Endothelial cell of umbilical vein (primary cell): ENCODE measurements around the gene MAPK8IP3. TPM values are rescaled to one million over a fixed set of nuclear protein-coding genes. Genes with fewer than 3 reads are reported as not detected.
A peak's percentile ranks its signal among the peaks of the same experiment; 100 is the strongest.

Experiments
- BruUV-seq: library from RNA; stranded (reverse); fragments of 400-500 nt; replicated peaks from 2 replicates; lab custom pipeline; 2021; lab: Mats Ljungman, UMichigan
- CTCF ChIA-PET: fragments of 300-600, 350-600 bp; sonication (Branson Sonifier 250); formaldehyde crosslinking; loops from one replicate; lab custom pipeline; 2021; ENCODE audit warnings: antibody characterized with exemption, inconsistent platforms; lab: Charles Lee
- POLR2A ChIA-PET: fragments of 300-600, 350-600 bp; sonication (Branson Sonifier 250); formaldehyde crosslinking; loops from one replicate; lab custom pipeline; 2021; ENCODE audit warnings: antibody characterized with exemption, inconsistent platforms; lab: Charles Lee
- DNase-seq: peaks from one replicate; pipeline ENCODE4 v3.0.0-alpha.2; 2011; ENCODE audit warnings: low read depth, low spot score
- FAIRE-seq: peaks from 2 replicates; lab custom pipeline; 2011; peaks lifted over from hg19 to GRCh38; lab: Jason Lieb, UNC
- H2AFZ ChIP-seq: 2 replicates; pipeline ENCODE4 v1.6.0; 2012; ENCODE audit warnings: low read depth, low read length, control low read depth, inconsistent platforms
- H3K27ac ChIP-seq: 2 replicates; pipeline ENCODE4 v1.5.1; 2011; ENCODE audit warnings: low read depth, mild to moderate bottlenecking, control low read depth, low read length, moderate library complexity; ENCODE audit not compliant: insufficient read depth
- H3K27me3 ChIP-seq, 2 experiments: 2 replicates each; pipeline versions ENCODE4 v1.6.0 to v1.6.1; 2011; ENCODE audit warnings: low read length in 2 of 2, mixed read lengths in 1 of 2; ENCODE audit not compliant: control insufficient read depth in 2 of 2, insufficient read depth in 2 of 2
- H3K36me3 ChIP-seq, 2 experiments: 2 replicates in 1 of 2; 3 replicates in 1 of 2; pipeline ENCODE4 v1.5.1; 2011; ENCODE audit warnings: low read length in 2 of 2, mild to moderate bottlenecking in 1 of 2, moderate library complexity in 1 of 2; ENCODE audit not compliant: control insufficient read depth in 2 of 2, insufficient read depth in 2 of 2; ENCODE audit errors: extremely low read depth in 1 of 2
- H3K4me1 ChIP-seq: 3 replicates; pipeline ENCODE4 v1.5.1; 2011; ENCODE audit warnings: mild to moderate bottlenecking, low read length; ENCODE audit not compliant: control insufficient read depth, insufficient read depth; ENCODE audit errors: extremely low read depth
- H3K4me2 ChIP-seq: 2 replicates; pipeline ENCODE4 v1.6.1; 2011; ENCODE audit warnings: low read length, control low read depth, mixed read lengths; ENCODE audit not compliant: insufficient read depth
- H3K4me3 ChIP-seq, 3 experiments: fragments of 200-600 bp in 1 of 3; sonication (generic), shearing (Covaris generic) in 1 of 3; replicated peaks in 1 of 3; 2 replicates each; pipeline ENCODE4 v1.5.1; 2011 to 2016; ENCODE audit warnings: control low read depth in 3 of 3, low read length in 3 of 3, mild to moderate bottlenecking in 2 of 3, inconsistent platforms in 1 of 3, low read depth in 1 of 3, moderate library complexity in 1 of 3; ENCODE audit not compliant: insufficient read depth in 1 of 3
- H3K79me2 ChIP-seq: 2 replicates; pipeline ENCODE4 v1.6.0; 2012; ENCODE audit warnings: low read length, inconsistent platforms; ENCODE audit not compliant: control insufficient read depth, insufficient read depth
- H3K9ac ChIP-seq: replicated peaks from 2 replicates; pipeline ENCODE3; 2011; ENCODE audit warnings: low read length, control low read depth; ENCODE audit not compliant: insufficient read depth; ENCODE audit errors: extremely low read depth
- H3K9me1 ChIP-seq: replicated peaks from 3 replicates; pipeline ENCODE4 v1.6.0; 2011; ENCODE audit warnings: mild to moderate bottlenecking, low read length; ENCODE audit not compliant: control insufficient read depth, insufficient read depth; ENCODE audit errors: extremely low read depth
- H3K9me3 ChIP-seq: replicated peaks from 2 replicates; pipeline ENCODE4 v1.5.1; 2012; ENCODE audit warnings: low read length, inconsistent platforms; ENCODE audit not compliant: control insufficient read depth, insufficient read depth
- H4K20me1 ChIP-seq: replicated peaks from 2 replicates; pipeline ENCODE3; 2011; ENCODE audit warnings: mild to moderate bottlenecking, low read length; ENCODE audit not compliant: control insufficient read depth, insufficient read depth; ENCODE audit errors: extremely low read depth
- GATA2 ChIP-seq: IDR thresholded peaks from 2 replicates; pipeline ENCODE4 v1.7.0; 2011; ENCODE audit warnings: low read depth, mild to moderate bottlenecking, moderate library complexity, mixed read lengths, low read length; ENCODE audit not compliant: insufficient read length, insufficient read depth
- POLR2A ChIP-seq: IDR thresholded peaks from 2 replicates; pipeline ENCODE4 v1.6.1; 2012; ENCODE audit warnings: low read depth, mild to moderate bottlenecking, control low read depth, low read length
- POLR2AphosphoS5 ChIP-seq: IDR thresholded peaks from 2 replicates; pipeline ENCODE4 v1.6.1; 2012; ENCODE audit warnings: low read depth, mild to moderate bottlenecking, control low read depth, low read length, moderate library complexity; ENCODE audit not compliant: insufficient read depth
- dilution Hi-C: fragments of 300-500 bp; cut with MboI; formaldehyde crosslinking; loops from one replicate; pipeline ENCODE4 v1.15.0; 2019; ENCODE audit warnings: low sequenced_read_pairs; ENCODE audit not compliant: extremely low pct_ligation_motif_present
- intact Hi-C: fragments of 100-400 bp; cut with micrococcal nuclease; formaldehyde crosslinking; loops from one replicate; pipeline ENCODE4 v1.10.0; 2022
- polyA plus RNA-seq, 4 experiments: library from polyadenylated mRNA; depleted of rRNA in 3 of 4; stranded (reverse) in 3 of 4; unstranded in 1 of 4; fragments of >200 nt; gene quantifications; 2 replicates each; pipeline versions ENCODE4 v1.2.1 to v1.2.3, GENCODE V29; 2011 to 2012; ENCODE audit warnings: missing spikeins in 1 of 4
- total RNA-seq: library from RNA; stranded (reverse); gene quantifications from 2 replicates; pipeline ENCODE4 v1.2.3, GENCODE V29; 2021
- TF ChIP-seq, protein P1 (sequence below), 2 donors: IDR thresholded peaks; 1 replicate in 1 of 2; 2 replicates in 1 of 2; pipeline ENCODE4 v1.5.1; 2011; ENCODE audit warnings: low read length in 2 of 2, mild to moderate bottlenecking in 2 of 2, moderate library complexity in 2 of 2, control low read depth in 1 of 2, inconsistent platforms in 1 of 2, low read depth in 1 of 2; ENCODE audit not compliant: insufficient read depth in 1 of 2; ENCODE audit errors: extremely low read depth in 1 of 2

MAPK8IP3 gene
- total and polyA plus RNA-seq, 2 donors (not counting 3 experiments of a cell fraction or from before 2014, with no cell fraction given) = 40.7 to 92.2 TPM

DNA sequence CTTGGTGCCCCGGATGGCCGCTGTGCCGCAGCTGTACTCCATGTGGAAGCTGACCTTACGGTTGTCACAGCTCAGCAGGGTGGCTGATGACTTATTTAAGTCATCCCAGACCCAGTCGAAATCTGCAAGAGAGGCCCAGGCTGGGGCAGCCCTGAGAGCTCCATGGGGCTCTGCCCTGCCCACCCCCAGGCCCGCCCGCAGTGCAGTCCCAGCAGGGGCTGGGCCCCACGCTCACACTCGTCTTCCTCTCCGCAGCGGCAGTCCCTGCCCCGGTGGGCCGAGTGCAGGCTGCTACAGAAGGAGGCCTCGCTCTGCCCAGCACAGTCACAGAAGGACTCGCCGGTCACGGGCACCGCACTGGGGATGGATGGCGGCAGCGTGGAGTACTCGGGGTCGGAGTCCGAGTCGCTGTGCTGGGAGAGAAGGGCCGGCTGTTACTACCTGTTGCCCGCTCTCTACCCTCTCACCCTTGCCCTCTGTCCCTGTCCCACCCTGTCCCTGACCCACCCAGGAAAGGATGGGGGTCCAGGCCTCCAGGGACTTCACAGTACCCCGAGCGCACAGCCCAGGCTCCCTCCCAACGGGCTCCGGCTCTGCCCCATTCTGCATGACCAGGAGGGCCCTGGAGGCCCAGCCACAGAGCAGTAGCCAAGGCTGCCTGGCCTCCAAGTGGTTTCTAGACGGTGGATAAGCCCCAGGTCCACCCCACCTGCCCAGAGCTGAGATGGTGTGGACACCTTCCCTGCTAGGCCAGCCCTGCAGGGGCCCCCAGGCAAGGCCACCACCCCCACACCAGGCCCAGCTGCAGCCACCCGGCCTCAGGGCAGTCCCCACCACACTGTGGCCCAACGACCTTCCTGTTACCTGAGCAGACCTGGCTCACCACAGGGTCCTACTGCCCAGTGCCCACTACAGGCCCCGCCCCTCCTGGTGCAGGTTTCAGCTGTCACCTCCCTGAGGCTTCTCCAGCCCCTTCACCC lies 72.5 kb downstream of the MAPK8IP3 start:
- Histone ChIP-seq H3K9ac (no peak overlapping the region), H3K4me2 (no peak overlapping the region), H3K9me3 (no peaks in the 10 kb centered on the region), H2AFZ (no peak overlapping the region), H3K4me3 (no peak overlapping the region), H3K36me3 (peaks cover 0 to 45% of the 10 kb centered on the region in 2 experiments), H3K27me3 (no peaks in the 10 kb centered on the region), H4K20me1 (no peaks in the 10 kb centered on the region), H3K9me1 (no peaks in the 10 kb centered on the region), H3K4me1 (peaks cover 18% of the 10 kb centered on the region), H3K79me2 (peaks cover 16% of the 10 kb centered on the region), H3K27ac (no peak overlapping the region)
- CTCF ChIA-PET = no interaction called here
- BruUV-seq = no TSS peak
- TF ChIP-seq POLR2AphosphoS5 = peak; percentile 15
- TF ChIP-seq, protein P1, sequence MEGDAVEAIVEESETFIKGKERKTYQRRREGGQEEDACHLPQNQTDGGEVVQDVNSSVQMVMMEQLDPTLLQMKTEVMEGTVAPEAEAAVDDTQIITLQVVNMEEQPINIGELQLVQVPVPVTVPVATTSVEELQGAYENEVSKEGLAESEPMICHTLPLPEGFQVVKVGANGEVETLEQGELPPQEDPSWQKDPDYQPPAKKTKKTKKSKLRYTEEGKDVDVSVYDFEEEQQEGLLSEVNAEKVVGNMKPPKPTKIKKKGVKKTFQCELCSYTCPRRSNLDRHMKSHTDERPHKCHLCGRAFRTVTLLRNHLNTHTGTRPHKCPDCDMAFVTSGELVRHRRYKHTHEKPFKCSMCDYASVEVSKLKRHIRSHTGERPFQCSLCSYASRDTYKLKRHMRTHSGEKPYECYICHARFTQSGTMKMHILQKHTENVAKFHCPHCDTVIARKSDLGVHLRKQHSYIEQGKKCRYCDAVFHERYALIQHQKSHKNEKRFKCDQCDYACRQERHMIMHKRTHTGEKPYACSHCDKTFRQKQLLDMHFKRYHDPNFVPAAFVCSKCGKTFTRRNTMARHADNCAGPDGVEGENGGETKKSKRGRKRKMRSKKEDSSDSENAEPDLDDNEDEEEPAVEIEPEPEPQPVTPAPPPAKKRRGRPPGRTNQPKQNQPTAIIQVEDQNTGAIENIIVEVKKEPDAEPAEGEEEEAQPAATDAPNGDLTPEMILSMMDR (IDR thresholded peaks at IDR 0.05; ENCODE audit: extremely low read depth in 1 of 2, insufficient read depth in 1 of 2, low read depth in 1 of 2, low read length in 2 of 2) = no peak
- TF ChIP-seq POLR2A = peak; percentile 32
- no peak for TF ChIP-seq GATA2
- FAIRE-seq (no peak), DNase-seq (no peak)
- POLR2A ChIA-PET = no interaction called here
- dilution Hi-C loops = no loop called here
- intact Hi-C loops = no loop called here
